Stimulated activated memory B cell treated with anti-CD40 and anti-IgM and Interleukin-4, amounts not matched to agents 10 μg/mL and 1 μg/mL and 100 μg/mL, for 72 hours (primary cell): ENCODE measurements around the gene TOR1AIP2.
A peak's percentile ranks its signal among the peaks of the same experiment; 100 is the strongest.

Source experiments
- ATAC-seq: fragments of 150-1000 bp; cut with Tn5 transposase; 2 replicates; pipeline ENCODE4 v1.10.0; 2021
- H3K27ac Mint-ChIP-seq: one replicate; pipeline ENCODE4 v1.8.0; 2022; ENCODE audit warnings: mild to moderate bottlenecking, mixed read lengths
- H3K27me3 Mint-ChIP-seq: one replicate; pipeline ENCODE4 v1.8.0; 2022; ENCODE audit warnings: mixed read lengths
- H3K36me3 Mint-ChIP-seq: one replicate; pipeline ENCODE4 v1.8.0; 2022; ENCODE audit warnings: mixed read lengths
- H3K4me1 Mint-ChIP-seq: one replicate; pipeline ENCODE4 v1.8.0; 2022; ENCODE audit warnings: mixed read lengths
- H3K4me3 Mint-ChIP-seq: one replicate; pipeline ENCODE4 v1.8.0; 2022; ENCODE audit warnings: mild to moderate bottlenecking, moderate library complexity, mixed read lengths
- H3K9me3 Mint-ChIP-seq: one replicate; pipeline ENCODE4 v1.8.0; 2022; ENCODE audit warnings: mixed read lengths

TOR1AIP2 gene

GRCh38 chr1:179883040-179883744 is 5.6 kb upstream of the TOR1AIP2 start:
- H3K4me1 Mint-ChIP-seq, result peaks cover 46% of the 10 kb centered on the region
- H3K36me3 Mint-ChIP-seq, result peaks cover 14% of the 10 kb centered on the region
- peak overlapping the region; percentile 86 for H3K4me3 Mint-ChIP-seq
- H3K27me3 Mint-ChIP-seq, result no peaks in the 10 kb centered on the region
- H3K9me3 Mint-ChIP-seq, result no peaks in the 10 kb centered on the region
- ATAC-seq, result peak; percentile 58
- H3K27ac Mint-ChIP-seq, result peak overlapping the region; percentile 98

DNA sequence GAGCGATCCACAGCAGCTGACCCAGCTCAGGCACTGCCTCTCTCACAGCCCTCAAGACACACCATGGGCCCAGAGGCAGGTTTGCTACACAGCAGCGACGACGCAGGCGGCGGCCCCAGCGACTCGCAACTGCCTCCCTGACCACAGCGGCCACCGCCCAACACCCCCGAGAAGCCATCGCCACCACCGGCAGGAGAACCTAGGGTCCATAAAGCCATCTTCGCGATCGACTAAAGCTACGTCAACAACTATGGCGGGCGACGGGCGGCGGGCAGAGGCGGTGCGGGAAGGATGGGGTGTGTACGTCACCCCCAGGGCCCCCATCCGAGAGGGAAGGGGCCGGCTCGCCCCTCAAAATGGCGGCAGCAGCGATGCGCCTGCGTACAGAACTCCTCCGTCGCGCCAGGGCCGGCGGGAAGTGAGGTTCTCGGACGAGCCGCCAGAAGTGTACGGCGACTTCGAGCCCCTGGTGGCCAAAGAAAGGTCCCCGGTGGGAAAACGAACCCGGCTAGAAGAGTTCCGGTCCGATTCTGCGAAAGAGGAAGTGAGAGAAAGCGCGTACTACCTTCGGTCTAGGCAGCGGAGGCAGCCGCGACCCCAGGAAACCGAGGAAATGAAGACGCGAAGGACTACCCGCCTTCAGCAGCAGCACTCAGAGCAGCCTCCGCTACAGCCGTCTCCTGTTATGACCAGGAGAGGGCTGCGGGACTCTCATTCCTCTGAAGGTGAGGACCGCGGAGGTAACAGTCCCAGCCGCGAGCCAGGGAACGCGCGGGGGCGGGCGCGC is 4.8 kb upstream of the TOR1AIP2 start, which contains the start of gene TOR1AIP1:
Gene TOR1AIP1 (plus strand): TSS at position 33 of the 787 bp plus-strand sequence. CDS start 218 bp downstream, at position 251.
- peak within 1 kb of the TSS; percentile 86 for H3K4me3 Mint-ChIP-seq

DNA sequence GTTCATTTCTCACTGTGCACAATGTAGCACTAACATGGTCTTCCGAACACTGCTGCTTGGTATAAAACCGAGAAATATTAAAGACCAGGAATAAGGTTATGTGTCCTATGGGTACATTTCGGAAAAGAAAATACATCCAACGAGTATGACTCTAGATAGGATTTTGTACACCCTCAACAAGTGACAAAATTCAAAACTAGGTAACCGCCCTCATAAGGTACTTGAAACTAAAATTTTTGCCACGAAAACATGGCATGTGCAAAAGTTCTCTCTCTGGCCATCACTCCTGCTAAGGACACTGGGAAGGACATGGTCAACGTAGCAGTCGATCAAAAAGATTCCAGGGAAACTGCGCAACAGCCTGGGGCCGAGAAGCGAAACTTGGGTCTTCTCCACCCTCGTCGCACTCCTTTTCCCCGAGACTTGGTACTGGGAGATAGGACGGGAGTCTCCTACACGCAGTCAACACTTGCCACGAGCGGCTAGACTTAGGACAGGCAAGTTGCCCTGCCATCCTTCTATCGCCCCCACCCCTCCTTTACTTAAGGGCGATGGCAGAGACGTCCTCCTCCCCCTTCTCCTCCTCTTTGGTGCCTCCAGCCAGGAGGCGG is 4.1 kb upstream of the TOR1AIP2 start:
- H3K4me1 Mint-ChIP-seq, result peaks cover 38% of the 10 kb centered on the region
- H3K27me3 Mint-ChIP-seq, result no peaks in the 10 kb centered on the region
- H3K4me3 Mint-ChIP-seq, result peak overlapping the region; percentile 86
- H3K36me3 Mint-ChIP-seq, result peaks cover 8% of the 10 kb centered on the region
- ATAC-seq, result no peak
- H3K9me3 Mint-ChIP-seq, result no peaks in the 10 kb centered on the region
- H3K27ac Mint-ChIP-seq, result peak overlapping the region; percentile 98

More for the DNA sequence above, 4.8 kb upstream of the TOR1AIP2 start, which contains the start of gene TOR1AIP1:
- H3K9me3 Mint-ChIP-seq, result no peaks in the 10 kb centered on the region
- H3K4me1 Mint-ChIP-seq, result peaks cover 44% of the 10 kb centered on the region
- ATAC-seq, result peak; percentile 92
- H3K36me3 Mint-ChIP-seq, result peaks cover 8% of the 10 kb centered on the region
- peak within 1 kb of the TSS; percentile 98 for H3K27ac Mint-ChIP-seq
- H3K27me3 Mint-ChIP-seq, result no peaks in the 10 kb centered on the region

GRCh38 chr1:179879797-179880196 is 2.2 kb upstream of the TOR1AIP2 start:
- Mint-ChIP-seq H3K4me3 (no peak overlapping the region), H3K9me3 (no peaks in the 10 kb centered on the region), H3K27ac (no peak overlapping the region), H3K4me1 (peaks cover 36% of the 10 kb centered on the region), H3K36me3 (peaks cover 4% of the 10 kb centered on the region), H3K27me3 (no peaks in the 10 kb centered on the region)
- no peak for ATAC-seq

DNA sequence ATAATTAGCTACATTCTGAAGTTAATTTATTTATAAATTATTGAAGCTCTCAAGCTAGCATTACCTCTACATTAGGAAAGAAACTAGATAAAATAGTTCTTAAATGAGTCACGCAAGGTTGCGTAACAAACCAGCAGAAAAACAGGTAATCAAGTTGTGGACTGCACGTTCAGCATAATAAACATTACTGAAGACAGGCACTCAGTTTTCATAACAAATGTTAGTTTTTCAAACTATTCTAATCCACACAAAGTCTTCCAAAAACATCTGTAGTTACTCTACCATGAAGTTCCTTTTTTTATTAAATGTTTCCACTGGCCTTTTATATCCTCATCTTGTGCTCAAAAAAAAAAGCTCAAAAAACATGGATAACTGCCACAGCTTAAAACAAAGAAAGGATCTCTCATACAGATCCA is 1.3 kb downstream of the TOR1AIP2 start:
- peak overlapping the region; percentile 73 for H3K27ac Mint-ChIP-seq
- peaks cover 50% of the 10 kb centered on the region for H3K4me1 Mint-ChIP-seq
- H3K27me3 Mint-ChIP-seq, result no peaks in the 10 kb centered on the region
- no peak for ATAC-seq
- peak overlapping the region; percentile 58 for H3K4me3 Mint-ChIP-seq
- no peaks in the 10 kb centered on the region for H3K9me3 Mint-ChIP-seq
- peaks cover 10% of the 10 kb centered on the region for H3K36me3 Mint-ChIP-seq

- Mint-ChIP-seq H3K27me3 (no peaks in the 10 kb centered on the region), H3K9me3 (no peaks in the 10 kb centered on the region), H3K27ac (no peak overlapping the region), H3K4me3 (no peak overlapping the region), H3K36me3 (peaks cover 10% of the 10 kb centered on the region), H3K4me1 (peaks cover 49% of the 10 kb centered on the region)
- ATAC-seq, result no peak
Measured at GRCh38 chr1:179875596-179876299, 1.9 kb downstream of the TOR1AIP2 start.

DNA sequence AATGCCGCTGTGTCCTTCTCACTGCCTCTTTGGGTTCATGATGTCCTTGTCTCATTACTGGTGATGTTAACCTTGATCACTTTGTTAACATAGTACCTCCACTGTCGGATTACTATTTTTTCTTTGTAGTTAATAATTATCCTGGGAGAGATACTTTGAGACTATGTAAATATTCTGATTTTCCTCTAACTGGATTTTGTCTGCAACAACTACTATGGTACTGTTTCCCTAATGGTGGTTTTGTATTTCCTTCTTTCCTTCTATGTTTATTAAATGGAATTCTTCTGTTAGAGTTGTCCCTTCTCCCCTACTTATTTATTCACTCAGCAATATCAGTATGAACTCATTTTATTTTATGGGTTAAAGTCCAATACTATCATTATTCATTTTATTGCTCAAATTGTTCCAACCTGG is 4.2 kb downstream of the TOR1AIP2 start:
- no peak overlapping the region for H3K4me3 Mint-ChIP-seq
- no peak for ATAC-seq
- peaks cover 10% of the 10 kb centered on the region for H3K36me3 Mint-ChIP-seq
- H3K27me3 Mint-ChIP-seq, result no peaks in the 10 kb centered on the region
- no peak overlapping the region for H3K27ac Mint-ChIP-seq
- no peaks in the 10 kb centered on the region for H3K9me3 Mint-ChIP-seq
- H3K4me1 Mint-ChIP-seq, result peaks cover 43% of the 10 kb centered on the region

DNA sequence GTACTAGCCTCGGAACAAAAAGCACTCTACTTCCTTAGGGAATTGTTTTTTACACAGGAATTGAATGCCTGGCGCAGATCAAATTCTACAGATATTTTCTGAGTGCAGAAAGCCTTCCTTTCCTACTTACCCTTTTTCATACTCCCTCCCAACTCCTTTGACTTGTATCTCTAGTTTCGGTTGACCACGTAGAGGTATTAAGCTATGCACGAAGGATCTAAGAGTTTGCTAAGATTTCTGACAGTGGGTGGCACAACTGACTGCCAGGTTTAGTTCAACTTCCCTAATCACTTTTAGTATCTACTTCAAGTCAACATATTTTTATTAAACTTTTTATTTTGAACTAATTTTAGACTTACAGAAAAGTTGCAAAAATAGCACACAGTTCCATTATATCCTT is 5.0 kb downstream of the TOR1AIP2 start:
- H3K4me3 Mint-ChIP-seq, result no peak overlapping the region
- no peaks in the 10 kb centered on the region for H3K27me3 Mint-ChIP-seq
- H3K4me1 Mint-ChIP-seq, result peaks cover 43% of the 10 kb centered on the region
- no peak for ATAC-seq
- H3K27ac Mint-ChIP-seq, result peak overlapping the region; percentile 27
- no peaks in the 10 kb centered on the region for H3K9me3 Mint-ChIP-seq
- peaks cover 10% of the 10 kb centered on the region for H3K36me3 Mint-ChIP-seq

GRCh38 chr1:179871940-179872339 is 5.7 kb downstream of the TOR1AIP2 start:
- H3K4me3 Mint-ChIP-seq, result no peak overlapping the region
- H3K27ac Mint-ChIP-seq, result peak overlapping the region; percentile 27
- no peaks in the 10 kb centered on the region for H3K27me3 Mint-ChIP-seq
- no peaks in the 10 kb centered on the region for H3K9me3 Mint-ChIP-seq
- no peak for ATAC-seq
- peaks cover 12% of the 10 kb centered on the region for H3K36me3 Mint-ChIP-seq
- H3K4me1 Mint-ChIP-seq, result peaks cover 48% of the 10 kb centered on the region

GRCh38 chr1:179870870-179871269 is 6.7 kb downstream of the TOR1AIP2 start:
- Mint-ChIP-seq H3K4me3 (no peak overlapping the region), H3K27me3 (no peaks in the 10 kb centered on the region), H3K27ac (no peak overlapping the region), H3K4me1 (peaks cover 44% of the 10 kb centered on the region), H3K9me3 (no peaks in the 10 kb centered on the region), H3K36me3 (peaks cover 15% of the 10 kb centered on the region)
- no peak for ATAC-seq

DNA sequence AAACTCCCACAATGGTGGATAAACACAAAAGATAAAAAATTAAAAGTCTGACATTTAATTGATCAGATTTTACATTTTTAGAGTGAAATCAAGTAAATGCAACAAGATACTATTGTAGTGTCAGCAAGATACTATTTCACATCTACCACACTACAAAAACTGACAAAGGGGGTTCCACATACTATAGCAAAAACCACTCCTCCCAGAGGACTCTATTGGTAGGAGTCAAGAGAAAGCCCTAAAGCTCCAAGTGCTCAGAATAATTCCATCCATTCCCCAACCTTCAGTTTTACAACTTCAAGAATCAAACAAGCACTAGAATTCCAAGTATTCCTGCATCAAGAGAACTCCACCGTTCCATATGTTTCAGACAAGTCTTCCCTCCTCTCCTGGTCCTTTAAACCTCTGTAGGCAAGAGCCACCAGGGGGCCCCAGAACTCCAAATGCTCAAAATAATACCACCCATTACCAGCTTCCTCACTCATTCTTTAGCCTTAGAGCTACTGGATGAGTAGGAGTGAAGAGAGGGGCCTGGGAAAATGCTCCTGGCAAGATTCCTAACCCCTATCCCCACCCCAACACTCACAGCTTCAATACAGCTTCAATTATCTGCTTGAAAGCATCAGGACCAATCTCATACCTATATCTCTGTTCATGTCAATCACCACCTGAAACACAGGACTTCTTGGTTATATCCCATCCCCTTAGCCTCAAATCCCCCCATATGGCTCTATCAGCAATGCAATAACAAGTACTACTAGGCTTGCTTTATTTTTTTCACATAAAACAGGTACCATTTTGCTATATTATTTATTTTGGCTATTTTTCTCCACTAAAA is 9.9 kb downstream of the TOR1AIP2 start:
- Mint-ChIP-seq H3K4me1 (peaks cover 30% of the 10 kb centered on the region), H3K27ac (peak overlapping the region; percentile 25), H3K36me3 (peaks cover 22% of the 10 kb centered on the region), H3K4me3 (no peak overlapping the region), H3K27me3 (no peaks in the 10 kb centered on the region), H3K9me3 (no peaks in the 10 kb centered on the region)
- ATAC-seq, result no peak

DNA sequence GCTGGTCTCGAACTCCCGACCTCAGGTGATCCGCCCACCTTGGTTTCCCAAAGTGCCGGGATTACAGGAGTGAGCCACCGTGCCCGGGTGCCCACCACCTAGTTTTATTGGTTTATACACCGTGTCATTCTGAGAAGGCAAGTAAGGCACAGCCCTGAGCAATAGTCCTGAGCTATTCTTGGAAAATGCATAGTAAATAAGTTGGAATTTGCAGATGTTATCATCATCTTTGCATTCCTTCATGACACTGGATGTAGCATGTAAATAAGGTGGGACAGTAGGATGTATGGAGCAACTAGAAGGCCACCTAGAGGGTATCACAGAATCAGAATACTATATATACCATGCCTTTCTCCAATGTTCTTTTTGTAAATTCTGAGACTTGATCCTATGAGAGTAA is 11.0 kb downstream of the TOR1AIP2 start:
- no peak overlapping the region for H3K4me3 Mint-ChIP-seq
- no peak for ATAC-seq
- H3K9me3 Mint-ChIP-seq, result no peaks in the 10 kb centered on the region
- no peak overlapping the region for H3K27ac Mint-ChIP-seq
- peaks cover 22% of the 10 kb centered on the region for H3K36me3 Mint-ChIP-seq
- H3K4me1 Mint-ChIP-seq, result peaks cover 19% of the 10 kb centered on the region
- H3K27me3 Mint-ChIP-seq, result no peaks in the 10 kb centered on the region

GRCh38 chr1:179865377-179865776 is 12.2 kb downstream of the TOR1AIP2 start:
- H3K36me3 Mint-ChIP-seq, result peaks cover 29% of the 10 kb centered on the region
- H3K4me1 Mint-ChIP-seq, result peaks cover 15% of the 10 kb centered on the region
- H3K27me3 Mint-ChIP-seq, result no peaks in the 10 kb centered on the region
- no peaks in the 10 kb centered on the region for H3K9me3 Mint-ChIP-seq
- H3K4me3 Mint-ChIP-seq, result no peak overlapping the region
- no peak overlapping the region for H3K27ac Mint-ChIP-seq
- no peak for ATAC-seq

DNA sequence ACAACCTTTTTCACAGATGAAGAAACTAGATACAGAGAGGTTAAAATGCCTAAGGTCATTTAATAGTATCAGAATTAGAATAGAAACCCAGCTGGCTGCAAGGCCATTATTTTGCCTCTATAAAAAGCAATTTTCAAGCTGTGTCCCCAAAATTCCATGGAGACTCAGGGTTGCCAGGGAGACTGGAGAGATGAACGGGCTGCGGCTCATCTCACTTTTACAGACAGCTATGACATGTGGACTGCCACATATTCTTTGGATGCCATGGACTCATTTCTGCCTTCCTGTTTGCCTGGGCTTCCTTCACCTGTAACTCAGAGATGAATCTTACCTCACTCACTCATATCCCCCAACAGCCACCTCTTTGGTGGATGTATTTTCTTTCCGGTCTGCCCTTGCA is 17.0 kb downstream of the TOR1AIP2 start:
- Mint-ChIP-seq H3K4me1 (no peaks in the 10 kb centered on the region), H3K4me3 (no peak overlapping the region), H3K27ac (no peak overlapping the region), H3K27me3 (no peaks in the 10 kb centered on the region), H3K36me3 (peaks cover 38% of the 10 kb centered on the region), H3K9me3 (no peaks in the 10 kb centered on the region)
- ATAC-seq, result no peak
